B cell (primary cell): Measurements from ENCODE around the gene UQCR11. TPM values are rescaled to one million over a fixed set of nuclear protein-coding genes. Genes with fewer than 3 reads are reported as not detected.

ENCODE experiments used
- ATAC-seq: fragments of 200-7000 bp; cut with Tn5 transposase; one replicate; pipeline ENCODE4 v1.10.0; 2021; ENCODE audit warnings: low read depth, mild to moderate bottlenecking, moderate number of reproducible peaks, moderate library complexity
- CTCF ChIA-PET: fragments of 350-600 bp; sonication (Branson Sonifier 250); formaldehyde crosslinking; loops from one replicate; lab custom pipeline; 2021; ENCODE audit warnings: antibody characterized with exemption, inconsistent platforms; lab: Charles Lee
- POLR2A ChIA-PET: fragments of 350-600 bp; sonication (Branson Sonifier 250); formaldehyde crosslinking; loops from one replicate; lab custom pipeline; 2021; ENCODE audit warnings: antibody characterized with exemption; lab: Charles Lee
- DNase-seq: peaks from one replicate; pipeline ENCODE4 v3.0.0; 2013
- H2AFZ ChIP-seq: 2 replicates; pipeline ENCODE4 v1.6.1; 2012; ENCODE audit warnings: mild to moderate bottlenecking, low read depth, low read length; ENCODE audit not compliant: insufficient read depth, poor library complexity, severe bottlenecking
- H3K27ac ChIP-seq, 2 donors: 1 replicate in 1 of 2; 2 replicates in 1 of 2; pipeline ENCODE4 v1.5.1; 2012 to 2013; ENCODE audit warnings: low read length in 2 of 2, mild to moderate bottlenecking in 2 of 2, moderate library complexity in 1 of 2
- H3K27me3 ChIP-seq, 4 experiments: fragments of 200-600 bp in 1 of 4; sonication (generic) in 1 of 4; replicated peaks in 1 of 4; 1 replicate in 2 of 4; 2 replicates in 2 of 4; pipeline versions ENCODE4 v1.6.1 to v1.7.0; 2013 to 2016; ENCODE audit warnings: low read length in 3 of 4, mild to moderate bottlenecking in 2 of 4, mixed read lengths in 1 of 4, moderate library complexity in 1 of 4; ENCODE audit not compliant: insufficient read depth in 4 of 4, control insufficient read depth in 3 of 4; ENCODE audit errors: control extremely low read depth in 1 of 4
- H3K36me3 ChIP-seq, 2 experiments: replicated peaks in 1 of 2; 1 replicate in 1 of 2; 2 replicates in 1 of 2; pipeline versions ENCODE4 v1.6.1 to v1.7.1; 2013; ENCODE audit warnings: low read length in 1 of 2; ENCODE audit not compliant: insufficient read depth in 2 of 2, control insufficient read depth in 1 of 2; ENCODE audit errors: control extremely low read depth in 1 of 2, extremely low read depth in 1 of 2
- H3K4me1 ChIP-seq, 2 donors: fragments of 200-600 bp in 1 of 2; sonication (generic) in 1 of 2; 1 replicate in 1 of 2; 2 replicates in 1 of 2; pipeline versions ENCODE4 v1.5.1 to v1.6.1; 2013 to 2017; ENCODE audit warnings: low read length in 2 of 2; ENCODE audit not compliant: control insufficient read depth in 2 of 2, insufficient read depth in 2 of 2
- H3K4me2 ChIP-seq: replicated peaks from 2 replicates; pipeline ENCODE3; 2012; ENCODE audit warnings: mild to moderate bottlenecking, low read depth, low read length; ENCODE audit not compliant: poor library complexity, severe bottlenecking
- H3K4me3 ChIP-seq, 5 experiments: fragments of 200-600 bp in 1 of 5; sonication (generic) in 1 of 5; 1 replicate in 3 of 5; 2 replicates in 2 of 5; pipeline versions ENCODE4 v1.5.1 to v1.7.0; 2011 to 2016; ENCODE audit warnings: low read length in 4 of 5, mild to moderate bottlenecking in 4 of 5, low read depth in 2 of 5, control low read depth in 1 of 5, moderate library complexity in 1 of 5; ENCODE audit not compliant: insufficient read depth in 1 of 5; ENCODE audit errors: control extremely low read depth in 1 of 5, extremely low read depth in 1 of 5
- H3K79me2 ChIP-seq: fragments of 200-600 bp; sonication (generic); one replicate; pipeline ENCODE4 v1.6.0; 2016; ENCODE audit warnings: low read length; ENCODE audit not compliant: control insufficient read depth, insufficient read depth
- H3K9ac ChIP-seq: fragments of 200-600 bp; sonication (generic); 2 replicates; pipeline ENCODE4 v1.6.1; 2017; ENCODE audit warnings: mild to moderate bottlenecking, low read length, moderate library complexity
- H3K9me3 ChIP-seq, 3 donors: one replicate each; pipeline versions ENCODE4 v1.6.1 to v1.7.1; 2013; ENCODE audit warnings: low read length in 2 of 3; ENCODE audit not compliant: control insufficient read depth in 2 of 3, insufficient read depth in 1 of 3; ENCODE audit errors: control extremely low read depth in 1 of 3
- H4K20me1 ChIP-seq: 2 replicates; pipeline ENCODE4 v1.6.0; 2012; ENCODE audit warnings: mild to moderate bottlenecking, low read length; ENCODE audit not compliant: insufficient read depth, control insufficient read depth, poor library complexity, severe bottlenecking
- H3K27ac Mint-ChIP-seq: one replicate; pipeline ENCODE4 v1.8.0; 2021; ENCODE audit warnings: mixed read lengths
- H3K27me3 Mint-ChIP-seq: one replicate; pipeline ENCODE4 v1.8.0; 2021; ENCODE audit warnings: mixed read lengths
- H3K4me1 Mint-ChIP-seq: one replicate; pipeline ENCODE4 v1.8.0; 2021; ENCODE audit warnings: mixed read lengths
- H3K4me3 Mint-ChIP-seq: one replicate; pipeline ENCODE4 v1.8.0; 2021; ENCODE audit warnings: mixed read lengths
- H3K9me3 Mint-ChIP-seq: one replicate; pipeline ENCODE4 v1.8.0; 2022; ENCODE audit warnings: mixed read lengths; ENCODE audit not compliant: insufficient read depth
- EZH2 ChIP-seq: IDR thresholded peaks from 2 replicates; pipeline ENCODE4 v1.6.1; 2012; ENCODE audit warnings: borderline replicate concordance, low read depth, mild to moderate bottlenecking, moderate library complexity, low read length; ENCODE audit not compliant: insufficient read depth, poor library complexity, severe bottlenecking
- WGBS: methylation state at CpG from one replicate; pipeline ENCODE4 v1.1.5; 2013; ENCODE audit warnings: missing lambda C conversion rate; ENCODE audit not compliant: insufficient coverage; 5-methylcytosine and 5-hydroxymethylcytosine counted together
- intact Hi-C: fragments of 100-400 bp; cut with micrococcal nuclease; formaldehyde crosslinking; loops from one replicate; pipeline ENCODE4 v1.10.0; 2022
- polyA plus RNA-seq: library from polyadenylated mRNA; depleted of rRNA; stranded (reverse); fragments of >200 nt; gene quantifications from 2 replicates; pipeline ENCODE4 v1.2.3, GENCODE V29; 2012
- total RNA-seq, 2 donors: library from RNA; stranded (reverse); fragments of 120-200 nt in 1 of 2; gene quantifications; 1 replicate in 1 of 2; 2 replicates in 1 of 2; pipeline versions ENCODE4 v1.2.3 to v1.2.4, GENCODE V29; 2013 to 2022
- TF ChIP-seq, protein P1 (sequence below): fragments of 200-600 bp; IDR thresholded peaks from one replicate; pipeline ENCODE4 v1.8.0; 2022; ENCODE audit warnings: antibody characterized with exemption, mild to moderate bottlenecking

The UQCR11 gene
- total and polyA plus RNA-seq, 2 donors (not counting 1 experiment from before 2014, with no cell fraction given) = 59.5 to 66.8 TPM

DNA sequence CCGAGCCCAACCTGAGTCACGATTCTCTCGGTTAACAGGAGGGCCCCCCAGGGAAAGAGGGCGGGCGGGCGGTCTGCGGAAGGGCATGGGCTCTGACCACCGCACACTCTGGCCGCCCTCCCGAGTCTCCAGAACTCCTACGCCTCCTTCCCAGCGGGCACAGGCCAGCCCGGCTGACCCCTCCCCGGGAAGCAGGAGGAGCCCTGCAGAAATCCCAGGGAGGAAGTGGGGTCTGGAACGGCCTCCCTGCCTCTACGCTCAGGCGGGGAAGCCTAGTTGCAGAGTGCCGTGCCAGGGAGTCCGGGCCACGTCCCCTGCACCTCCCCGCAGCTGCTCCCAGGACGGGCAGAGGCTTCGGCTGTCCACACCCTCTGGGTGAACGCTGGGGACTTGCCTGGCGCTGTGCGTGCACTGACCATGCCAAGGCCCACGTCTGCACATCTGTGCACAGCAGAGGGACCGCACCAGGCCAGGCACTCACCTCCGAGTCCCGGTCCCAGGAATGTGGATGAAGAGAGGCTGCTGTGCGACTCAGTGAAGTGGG lies 26.4 kb upstream of the UQCR11 start:
- H3K4me1 ChIP-seq = no peaks in the 10 kb centered on the region
- H3K9me3 ChIP-seq = peaks cover 0 to 6% (median 0%) of the 10 kb centered on the region in 3 donors
- TF ChIP-seq EZH2 = no peak
- TF ChIP-seq, protein P1, sequence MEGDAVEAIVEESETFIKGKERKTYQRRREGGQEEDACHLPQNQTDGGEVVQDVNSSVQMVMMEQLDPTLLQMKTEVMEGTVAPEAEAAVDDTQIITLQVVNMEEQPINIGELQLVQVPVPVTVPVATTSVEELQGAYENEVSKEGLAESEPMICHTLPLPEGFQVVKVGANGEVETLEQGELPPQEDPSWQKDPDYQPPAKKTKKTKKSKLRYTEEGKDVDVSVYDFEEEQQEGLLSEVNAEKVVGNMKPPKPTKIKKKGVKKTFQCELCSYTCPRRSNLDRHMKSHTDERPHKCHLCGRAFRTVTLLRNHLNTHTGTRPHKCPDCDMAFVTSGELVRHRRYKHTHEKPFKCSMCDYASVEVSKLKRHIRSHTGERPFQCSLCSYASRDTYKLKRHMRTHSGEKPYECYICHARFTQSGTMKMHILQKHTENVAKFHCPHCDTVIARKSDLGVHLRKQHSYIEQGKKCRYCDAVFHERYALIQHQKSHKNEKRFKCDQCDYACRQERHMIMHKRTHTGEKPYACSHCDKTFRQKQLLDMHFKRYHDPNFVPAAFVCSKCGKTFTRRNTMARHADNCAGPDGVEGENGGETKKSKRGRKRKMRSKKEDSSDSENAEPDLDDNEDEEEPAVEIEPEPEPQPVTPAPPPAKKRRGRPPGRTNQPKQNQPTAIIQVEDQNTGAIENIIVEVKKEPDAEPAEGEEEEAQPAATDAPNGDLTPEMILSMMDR = no peak
- intact Hi-C loops = no loop called here
- H3K9ac ChIP-seq = no peak overlapping the region
- H3K4me1 Mint-ChIP-seq = peaks cover 3% of the 10 kb centered on the region
- no peak overlapping the region for H3K4me3 Mint-ChIP-seq
- CTCF ChIA-PET = interaction anchor here (1.4 kb wide), 1 partner anchor 41 kb away, joined by 3 read pairs; no protein-coding TSS in a partner anchor
- no peak overlapping the region for H3K27ac Mint-ChIP-seq
- H3K36me3 ChIP-seq = peaks cover 0 to 76% of the 10 kb centered on the region in 2 experiments
- no peak overlapping the region for H3K4me3 ChIP-seq
- H3K27me3 ChIP-seq = no peaks in the 10 kb centered on the region
- H3K9me3 Mint-ChIP-seq = no peaks in the 10 kb centered on the region
- DNase-seq (no peak), ATAC-seq (no peak)
- no peak overlapping the region for H3K4me2 ChIP-seq
- H2AFZ ChIP-seq = no peak overlapping the region
- POLR2A ChIA-PET = no interaction called here
- H4K20me1 ChIP-seq = peaks cover 89% of the 10 kb centered on the region
- peaks cover 78% of the 10 kb centered on the region for H3K79me2 ChIP-seq
- no peaks in the 10 kb centered on the region for H3K27me3 Mint-ChIP-seq
- no peak overlapping the region for H3K27ac ChIP-seq
- WGBS = 94% methylated on average over 28 of the region's 31 CpGs

- DNase-seq (no peak), ATAC-seq (no peak)
- Mint-ChIP-seq H3K4me1 (peaks cover 3% of the 10 kb centered on the region), H3K9me3 (no peaks in the 10 kb centered on the region), H3K27me3 (no peaks in the 10 kb centered on the region), H3K4me3 (no peak overlapping the region), H3K27ac (no peak overlapping the region)
- no peak overlapping the region for H3K4me3 ChIP-seq
- H3K79me2 ChIP-seq = peaks cover 70% of the 10 kb centered on the region
- no peak overlapping the region for H2AFZ ChIP-seq
- POLR2A ChIA-PET = no interaction called here
- no peak overlapping the region for H3K27ac ChIP-seq
- no peak for TF ChIP-seq EZH2
- TF ChIP-seq, protein P1 = no peak
- over 99% methylated on average over 17 of the region's 17 CpGs for WGBS
- CTCF ChIA-PET = no interaction called here
- intact Hi-C loops = no loop called here
- H3K4me1 ChIP-seq = no peaks in the 10 kb centered on the region
- peaks cover 89% of the 10 kb centered on the region for H4K20me1 ChIP-seq
- H3K9me3 ChIP-seq = peaks cover 0 to 6% (median 0%) of the 10 kb centered on the region in 3 donors
- peaks cover 0 to 74% of the 10 kb centered on the region in 2 experiments for H3K36me3 ChIP-seq
- H3K27me3 ChIP-seq = no peaks in the 10 kb centered on the region
- H3K4me2 ChIP-seq = no peak overlapping the region
- H3K9ac ChIP-seq = no peak overlapping the region
Observed at GRCh38 chr19:1630811-1631210, 25.5 kb upstream of the UQCR11 start.
